Measurements from ENCODE around the gene SLC29A3. TPM values are rescaled to one million over a fixed set of nuclear protein-coding genes. Genes with fewer than 3 reads are reported as not detected.

SLC29A3 gene
- total RNA-seq, 3 donors from 2014 or later (not counting 1 experiment from before 2014, with no cell fraction given), result 4.0 to 6.6 (median 5.3) TPM

GRCh38 chr10:71283876-71284275 is 35.2 kb upstream of the SLC29A3 start:
- TF ChIP-seq CTCF (IDR thresholded peaks at IDR 0.05), result no peak
- H3K27me3 ChIP-seq (ENCODE audit: control insufficient read depth, insufficient read depth, low read length), result no peaks in the 10 kb centered on the region
- no peaks in the 10 kb centered on the region for H3K4me1 ChIP-seq (ENCODE audit: control insufficient read depth, insufficient read depth, low read length)
- H3K9me3 Mint-ChIP-seq, result no peaks in the 10 kb centered on the region
- WGBS (ENCODE audit: insufficient coverage), result 91% methylated on average over 10 of the region's 10 CpGs
- no peak for ATAC-seq
- H3K27me3 Mint-ChIP-seq (ENCODE audit: low read depth in 2 of 2), result peaks cover 0 to 2% of the 10 kb centered on the region in 2 donors
- H3K36me3 Mint-ChIP-seq, result no peaks in the 10 kb centered on the region
- H3K4me1 Mint-ChIP-seq, result no peaks in the 10 kb centered on the region
- H3K36me3 ChIP-seq (ENCODE audit: control insufficient read depth, insufficient read depth, low read length), result no peaks in the 10 kb centered on the region
- no peak for DNase-seq
- H3K9me3 ChIP-seq (ENCODE audit: control insufficient read depth, insufficient read depth, low read length), result no peaks in the 10 kb centered on the region
- H3K4me3 ChIP-seq (ENCODE audit: low read length), result no peak overlapping the region
- no peak overlapping the region for H3K27ac Mint-ChIP-seq
- no peak overlapping the region for H3K4me3 Mint-ChIP-seq
- intact Hi-C loops (cut with micrococcal nuclease), result no loop called here
- no peak overlapping the region for H3K27ac ChIP-seq (ENCODE audit: low read length)

- Mint-ChIP-seq H3K4me3 (no peak overlapping the region), H3K27me3 (ENCODE audit: low read depth in 2 of 2) (peaks cover 0 to 2% of the 10 kb centered on the region in 2 donors), H3K4me1 (no peaks in the 10 kb centered on the region), H3K27ac (no peak overlapping the region), H3K36me3 (no peaks in the 10 kb centered on the region), H3K9me3 (no peaks in the 10 kb centered on the region)
- no peaks in the 10 kb centered on the region for H3K36me3 ChIP-seq (ENCODE audit: control insufficient read depth, insufficient read depth, low read length)
- H3K27ac ChIP-seq (ENCODE audit: low read length), result no peak overlapping the region
- no peaks in the 10 kb centered on the region for H3K27me3 ChIP-seq (ENCODE audit: control insufficient read depth, insufficient read depth, low read length)
- no peak for TF ChIP-seq CTCF (IDR thresholded peaks at IDR 0.05)
- H3K4me1 ChIP-seq (ENCODE audit: control insufficient read depth, insufficient read depth, low read length), result no peaks in the 10 kb centered on the region
- WGBS (ENCODE audit: insufficient coverage), result 89% methylated on average over 19 of the region's 19 CpGs
- no peak overlapping the region for H3K4me3 ChIP-seq (ENCODE audit: low read length)
- no peaks in the 10 kb centered on the region for H3K9me3 ChIP-seq (ENCODE audit: control insufficient read depth, insufficient read depth, low read length)
- ATAC-seq (no peak), DNase-seq (no peak)
- intact Hi-C loops (cut with micrococcal nuclease), result loop anchor here (1.0 kb wide), 1 partner anchor 359 kb away; no protein-coding TSS in a partner anchor
These were observed 34.4 kb upstream of the SLC29A3 start for GRCh38 chr10:71284544-71285179.

GRCh38 chr10:71285180-71285545 is 33.9 kb upstream of the SLC29A3 start:
- peak; percentile 59 for TF ChIP-seq CTCF (IDR thresholded peaks at IDR 0.05)
- intact Hi-C loops (cut with micrococcal nuclease), result loop anchor here (1.0 kb wide), 1 partner anchor 360 kb away; no protein-coding TSS in a partner anchor
- Mint-ChIP-seq H3K36me3 (no peaks in the 10 kb centered on the region), H3K4me3 (no peak overlapping the region), H3K27me3 (ENCODE audit: low read depth in 2 of 2) (peaks cover 0 to 2% of the 10 kb centered on the region in 2 donors), H3K9me3 (no peaks in the 10 kb centered on the region), H3K4me1 (no peaks in the 10 kb centered on the region), H3K27ac (no peak overlapping the region)
- no peaks in the 10 kb centered on the region for H3K27me3 ChIP-seq (ENCODE audit: control insufficient read depth, insufficient read depth, low read length)
- DNase-seq (peak in 1 of 2 donors; percentile 51), ATAC-seq (peak in 2 of 3 donors; percentile 65 to 70)
- 62% methylated on average over 11 of the region's 11 CpGs for WGBS (ENCODE audit: insufficient coverage)
- no peak overlapping the region for H3K4me3 ChIP-seq (ENCODE audit: low read length)
- no peaks in the 10 kb centered on the region for H3K36me3 ChIP-seq (ENCODE audit: control insufficient read depth, insufficient read depth, low read length)
- no peak overlapping the region for H3K27ac ChIP-seq (ENCODE audit: low read length)
- H3K9me3 ChIP-seq (ENCODE audit: control insufficient read depth, insufficient read depth, low read length), result no peaks in the 10 kb centered on the region
- no peaks in the 10 kb centered on the region for H3K4me1 ChIP-seq (ENCODE audit: control insufficient read depth, insufficient read depth, low read length)

- 85% methylated on average over 4 of the region's 4 CpGs for WGBS (ENCODE audit: insufficient coverage)
- ATAC-seq, result no peak
- H3K27me3 ChIP-seq (ENCODE audit: control insufficient read depth, insufficient read depth, low read length), result no peaks in the 10 kb centered on the region
- intact Hi-C loops (cut with micrococcal nuclease), result loop anchor here (1.0 kb wide), 1 partner anchor 361 kb away; no protein-coding TSS in a partner anchor
- Mint-ChIP-seq H3K4me3 (no peak overlapping the region), H3K27me3 (ENCODE audit: low read depth in 2 of 2) (peaks cover 0 to 2% of the 10 kb centered on the region in 2 donors), H3K27ac (no peak overlapping the region), H3K9me3 (no peaks in the 10 kb centered on the region), H3K36me3 (no peaks in the 10 kb centered on the region), H3K4me1 (no peaks in the 10 kb centered on the region)
- H3K36me3 ChIP-seq (ENCODE audit: control insufficient read depth, insufficient read depth, low read length), result no peaks in the 10 kb centered on the region
- no peak overlapping the region for H3K27ac ChIP-seq (ENCODE audit: low read length)
- no peak for TF ChIP-seq CTCF (IDR thresholded peaks at IDR 0.05)
- no peaks in the 10 kb centered on the region for H3K9me3 ChIP-seq (ENCODE audit: control insufficient read depth, insufficient read depth, low read length)
- DNase-seq, result no peak
- H3K4me3 ChIP-seq (ENCODE audit: low read length), result no peak overlapping the region
- no peaks in the 10 kb centered on the region for H3K4me1 ChIP-seq (ENCODE audit: control insufficient read depth, insufficient read depth, low read length)
These were observed 33.1 kb upstream of the SLC29A3 start for GRCh38 chr10:71285986-71286385.

Measured in natural killer cell (primary cell).